ENCODE data around the gene NDST3. TPM values are rescaled to one million over a fixed set of nuclear protein-coding genes. Genes with fewer than 3 reads are reported as not detected.

Gene NDST3
- total RNA-seq, result under 0.01 TPM in 1 of 2 replicates, not detected in the other

GRCh38 chr4:118034053-118034785, at the start of gene NDST3:
NDST3 (plus strand) TSS chr4:118034486; CDS start chr4:118053911, 19,425 bp downstream.

Data from bronchus fibroblast of lung (primary cell).